Measurements from ENCODE around the gene BMS1. TPM values are rescaled to one million over a fixed set of nuclear protein-coding genes. Genes with fewer than 3 reads are reported as not detected.
"Not testable (repeated sequence)": the region's sequence is repeated elsewhere in the genome, so short reads cannot be mapped to it uniquely, and the experiment has no call there.

BMS1 gene
- total RNA-seq, 1 donor from 2014 or later, result 21.8 TPM

DNA sequence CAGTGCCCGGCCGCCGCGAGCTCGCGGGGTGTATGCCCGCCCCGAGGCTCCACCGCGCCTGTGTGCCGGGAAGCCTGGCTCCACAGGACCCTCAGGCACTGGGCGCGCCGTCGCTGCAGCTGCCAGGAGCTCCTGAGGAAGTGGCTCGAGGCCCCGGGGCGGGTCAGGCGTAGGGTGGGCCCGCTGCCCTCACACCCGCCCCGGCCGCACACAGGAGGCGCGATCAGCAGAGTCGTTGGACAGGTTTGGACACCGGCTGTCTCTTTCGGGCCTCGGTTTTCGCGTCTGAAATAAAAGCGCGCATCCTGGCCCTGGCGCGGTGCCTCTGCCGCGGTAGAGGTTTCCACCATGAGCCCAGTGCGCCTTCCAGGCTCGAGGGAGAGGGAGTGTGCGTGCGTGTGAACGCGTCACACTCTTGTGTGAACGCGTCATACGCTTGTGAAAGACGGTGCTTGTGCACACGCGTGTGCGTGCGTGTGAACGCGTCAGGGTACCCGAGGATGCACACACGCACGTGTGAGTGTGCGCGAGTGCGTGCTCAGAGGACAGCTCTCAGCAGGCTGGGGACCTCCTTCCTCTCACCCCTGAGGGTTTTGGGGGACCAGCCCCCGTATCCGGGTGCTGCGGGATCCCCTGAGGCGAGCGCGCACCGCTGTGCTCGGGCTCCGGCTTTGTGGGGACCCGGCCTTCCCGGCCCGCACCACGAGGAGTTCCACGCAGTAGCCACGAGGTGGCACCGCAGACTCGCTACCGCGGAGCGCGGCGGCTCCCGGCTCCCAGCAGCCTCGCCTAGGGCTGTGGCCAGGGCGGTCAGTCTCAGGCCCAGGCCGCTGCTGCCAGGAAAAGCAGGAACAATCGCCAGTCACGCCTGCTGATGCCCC, 83.8 kb downstream of the BMS1 start:
- peak; percentile 85 for DNase-seq (ENCODE audit: extremely low spot score, unreplicated experiment)
- Mint-ChIP-seq H3K4me3 (no peak overlapping the region), H3K27ac (no peak overlapping the region), H3K27me3 (peaks cover 37% of the 10 kb centered on the region), H3K36me3 (no peaks in the 10 kb centered on the region), H3K9me3 (no peaks in the 10 kb centered on the region), H3K4me1 (ENCODE audit: unreplicated experiment) (peaks cover 11% of the 10 kb centered on the region)
- TF ChIP-seq, protein P1, sequence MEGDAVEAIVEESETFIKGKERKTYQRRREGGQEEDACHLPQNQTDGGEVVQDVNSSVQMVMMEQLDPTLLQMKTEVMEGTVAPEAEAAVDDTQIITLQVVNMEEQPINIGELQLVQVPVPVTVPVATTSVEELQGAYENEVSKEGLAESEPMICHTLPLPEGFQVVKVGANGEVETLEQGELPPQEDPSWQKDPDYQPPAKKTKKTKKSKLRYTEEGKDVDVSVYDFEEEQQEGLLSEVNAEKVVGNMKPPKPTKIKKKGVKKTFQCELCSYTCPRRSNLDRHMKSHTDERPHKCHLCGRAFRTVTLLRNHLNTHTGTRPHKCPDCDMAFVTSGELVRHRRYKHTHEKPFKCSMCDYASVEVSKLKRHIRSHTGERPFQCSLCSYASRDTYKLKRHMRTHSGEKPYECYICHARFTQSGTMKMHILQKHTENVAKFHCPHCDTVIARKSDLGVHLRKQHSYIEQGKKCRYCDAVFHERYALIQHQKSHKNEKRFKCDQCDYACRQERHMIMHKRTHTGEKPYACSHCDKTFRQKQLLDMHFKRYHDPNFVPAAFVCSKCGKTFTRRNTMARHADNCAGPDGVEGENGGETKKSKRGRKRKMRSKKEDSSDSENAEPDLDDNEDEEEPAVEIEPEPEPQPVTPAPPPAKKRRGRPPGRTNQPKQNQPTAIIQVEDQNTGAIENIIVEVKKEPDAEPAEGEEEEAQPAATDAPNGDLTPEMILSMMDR (conservative IDR thresholded peaks at IDR 0.05), result peak; percentile 91

DNA sequence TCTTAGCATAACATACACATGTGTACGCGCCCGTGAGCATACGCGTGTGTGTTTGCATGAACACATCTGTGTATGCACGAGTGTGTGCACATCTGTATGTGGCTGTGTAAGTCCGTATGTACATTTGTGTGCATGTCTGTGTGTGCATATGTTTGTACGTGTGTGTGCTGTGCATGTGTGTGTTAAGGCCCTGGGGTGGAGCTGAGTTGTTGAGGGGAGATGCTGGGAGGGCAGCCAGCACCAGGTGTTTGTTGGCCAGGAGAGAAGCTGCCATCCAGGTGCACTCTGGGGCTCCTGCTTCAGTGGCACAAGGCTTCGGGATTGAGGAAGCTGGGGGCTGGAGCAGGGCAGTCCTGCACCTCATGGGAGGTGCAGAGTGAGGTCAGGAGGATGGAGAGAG, 85.0 kb downstream of the BMS1 start:
- Mint-ChIP-seq H3K27ac (no peak overlapping the region), H3K9me3 (no peaks in the 10 kb centered on the region), H3K4me3 (no peak overlapping the region), H3K27me3 (peaks cover 29% of the 10 kb centered on the region), H3K36me3 (no peaks in the 10 kb centered on the region), H3K4me1 (ENCODE audit: unreplicated experiment) (peaks cover 11% of the 10 kb centered on the region)
- TF ChIP-seq, protein P1 (conservative IDR thresholded peaks at IDR 0.05), result no peak
- no peak for DNase-seq (ENCODE audit: extremely low spot score, unreplicated experiment)

DNA sequence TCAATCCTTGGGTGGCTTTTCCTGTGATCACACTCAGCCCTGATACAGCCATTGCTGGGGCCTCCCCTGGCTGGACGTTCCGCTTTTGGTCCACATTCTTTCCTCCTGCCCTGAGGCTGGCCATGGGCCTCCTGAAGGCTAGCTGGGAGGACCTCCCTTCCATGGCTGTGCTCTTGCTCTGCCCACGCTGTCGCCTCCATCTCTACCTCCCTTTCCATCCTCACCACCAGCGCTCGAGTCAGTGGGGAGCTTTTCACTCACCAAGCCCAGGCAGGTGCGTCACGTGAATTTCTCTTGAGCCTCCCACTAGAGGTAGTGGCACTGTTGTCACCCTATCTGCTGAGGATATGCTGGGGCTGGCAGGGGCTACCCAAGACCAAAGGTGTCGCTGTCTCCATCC, 85.9 kb downstream of the BMS1 start:
- H3K36me3 Mint-ChIP-seq, result no peaks in the 10 kb centered on the region
- TF ChIP-seq, protein P1 (conservative IDR thresholded peaks at IDR 0.05), result no peak
- no peak overlapping the region for H3K27ac Mint-ChIP-seq
- peaks cover 11% of the 10 kb centered on the region for H3K4me1 Mint-ChIP-seq (ENCODE audit: unreplicated experiment)
- no peak overlapping the region for H3K4me3 Mint-ChIP-seq
- DNase-seq (ENCODE audit: extremely low spot score, unreplicated experiment), result no peak
- H3K9me3 Mint-ChIP-seq, result no peaks in the 10 kb centered on the region
- H3K27me3 Mint-ChIP-seq, result peaks cover 25% of the 10 kb centered on the region

DNA sequence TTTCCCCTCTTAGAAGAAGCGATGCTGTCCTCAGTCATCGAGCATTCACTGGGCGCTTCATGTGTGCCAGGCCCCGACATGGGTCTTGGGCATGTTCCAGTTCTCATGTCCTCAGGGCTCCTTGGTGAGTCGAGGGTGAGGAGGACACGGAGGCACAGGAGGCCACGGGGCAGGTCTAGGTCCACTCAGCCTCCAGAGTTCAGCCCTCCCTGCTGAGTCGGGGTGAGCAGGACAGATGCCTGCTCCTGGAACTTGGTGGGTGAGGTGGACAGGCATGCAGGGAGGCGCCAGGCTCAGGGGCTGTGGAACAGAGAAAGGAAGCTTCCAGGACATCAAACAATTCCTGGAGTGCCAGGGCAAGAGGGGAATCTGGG, 87.4 kb downstream of the BMS1 start:
- no peaks in the 10 kb centered on the region for H3K9me3 Mint-ChIP-seq
- H3K4me3 Mint-ChIP-seq, result no peak overlapping the region
- H3K27me3 Mint-ChIP-seq, result peaks cover 21% of the 10 kb centered on the region
- DNase-seq (ENCODE audit: extremely low spot score, unreplicated experiment), result no peak
- H3K27ac Mint-ChIP-seq, result no peak overlapping the region
- no peaks in the 10 kb centered on the region for H3K36me3 Mint-ChIP-seq
- H3K4me1 Mint-ChIP-seq (ENCODE audit: unreplicated experiment), result peaks cover 3% of the 10 kb centered on the region
- TF ChIP-seq, protein P1 (conservative IDR thresholded peaks at IDR 0.05), result no peak

DNA sequence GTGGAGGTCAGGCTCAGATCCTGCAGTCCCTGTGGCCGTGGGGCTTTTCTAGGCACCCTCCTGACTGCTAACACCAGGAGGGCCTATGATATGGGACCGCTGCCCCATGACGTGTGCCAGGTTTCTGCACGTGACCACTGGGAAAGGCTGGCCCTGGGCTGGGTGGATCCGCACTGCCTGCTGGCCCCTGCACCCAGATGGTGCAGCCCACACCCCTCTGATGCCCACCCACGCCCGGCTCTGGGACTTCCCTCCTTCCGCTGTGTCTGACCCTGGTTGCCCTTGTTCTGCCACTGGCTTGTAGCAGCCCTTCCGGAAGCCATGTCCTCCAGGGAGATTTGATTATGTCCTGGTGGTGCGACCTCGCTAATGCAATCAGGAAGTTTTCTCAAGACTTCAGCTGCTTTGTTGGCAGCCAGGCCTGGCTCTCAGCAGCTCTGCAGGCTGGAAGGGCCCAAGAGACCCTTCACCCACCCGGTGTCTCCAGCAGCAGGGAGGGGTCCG, 88.6 kb downstream of the BMS1 start:
- not testable (repeated sequence) for H3K27ac Mint-ChIP-seq; H3K4me3 Mint-ChIP-seq; H3K4me1 Mint-ChIP-seq (ENCODE audit: unreplicated experiment); H3K9me3 Mint-ChIP-seq; H3K36me3 Mint-ChIP-seq; DNase-seq (ENCODE audit: extremely low spot score, unreplicated experiment)
- H3K27me3 Mint-ChIP-seq, result peaks cover 17% of the 10 kb centered on the region

DNA sequence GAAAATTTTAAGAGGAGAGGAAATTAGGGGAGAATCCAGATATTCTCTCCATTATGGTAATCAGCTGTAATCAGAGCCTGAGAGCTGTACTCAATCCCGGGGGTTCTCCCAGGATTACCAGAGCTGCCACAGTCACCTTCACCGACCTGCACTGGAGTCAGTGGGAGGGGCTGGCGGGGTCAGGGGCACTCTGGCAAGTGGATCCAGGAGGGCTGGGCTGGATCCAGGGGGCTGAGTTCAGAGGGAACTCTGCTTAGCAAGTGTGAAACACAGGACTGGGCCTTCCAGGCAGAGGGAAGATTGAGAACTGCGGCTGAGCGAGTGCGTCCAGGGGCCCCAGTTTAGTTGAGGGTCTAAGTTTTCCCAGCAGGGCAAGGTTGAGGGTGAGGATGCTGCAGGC, 89.2 kb downstream of the BMS1 start:
- H3K4me3 Mint-ChIP-seq, result no peak overlapping the region
- TF ChIP-seq, protein P1 (conservative IDR thresholded peaks at IDR 0.05), result no peak
- no peaks in the 10 kb centered on the region for H3K9me3 Mint-ChIP-seq
- H3K27me3 Mint-ChIP-seq, result peaks cover 17% of the 10 kb centered on the region
- no peaks in the 10 kb centered on the region for H3K36me3 Mint-ChIP-seq
- H3K27ac Mint-ChIP-seq, result no peak overlapping the region
- peaks cover 10% of the 10 kb centered on the region for H3K4me1 Mint-ChIP-seq (ENCODE audit: unreplicated experiment)
- no peak for DNase-seq (ENCODE audit: extremely low spot score, unreplicated experiment)
